ENCODE data around the gene PPIC. TPM values are rescaled to one million over a fixed set of nuclear protein-coding genes. Genes with fewer than 3 reads are reported as not detected.

Gene PPIC
- total RNA-seq, 1 donor from 2014 or later, result 3.4 TPM

Small RNA genes within 50 kb of the gene (small RNA-seq; reads per million reads assigned to genes)
- gene RN7SL689P (ENCODE audit: low replicate concordance) (not detected), gene RN7SL711P (ENCODE audit: low replicate concordance) (not detected)

Other genes starting within 250 kb of the PPIC start
- gene SNX24, start 191.1 kb downstream of the PPIC start, total RNA-seq, result 7.1 TPM
- 0.49 TPM for gene PRDM6, start 52.5 kb upstream of the PPIC start, total RNA-seq